Dermis lymphatic vessel endothelial cell (primary cell): Measurements from ENCODE around the gene FBXL16. TPM values are rescaled to one million over a fixed set of nuclear protein-coding genes. Genes with fewer than 3 reads are reported as not detected.

Experiments used
- total RNA-seq: library from RNA; depleted of rRNA; stranded (reverse); fragments of >200 nt; gene quantifications from 2 replicates; pipeline ENCODE4 v1.2.1, GENCODE V29; 2014

FBXL16 gene
- total RNA-seq: under 0.01 and 0.09 TPM in 2 replicates

GRCh38 chr16:705431-706188 is at the start of gene FBXL16:
Gene FBXL16, minus strand, starts transcription at chr16:705801. Its CDS starts 8,396 bp downstream, at chr16:697405.

GRCh38 chr16:740764-741505 is 35.3 kb upstream of the FBXL16 start, which contains the start of gene CIAO3:
Gene CIAO3, minus strand, starts transcription at chr16:740997. Its CDS starts 12 bp downstream, at chr16:740985.

GRCh38 chr16:726438-727290 is 21.1 kb upstream of the FBXL16 start, which contains the start of the genes CCDC78 and HAGHL:
Gene CCDC78, minus strand, starts transcription at chr16:726443. Its CDS starts 76 bp downstream, at chr16:726367.
Gene HAGHL, plus strand, starts transcription at chr16:727106. Its CDS starts 404 bp downstream, at chr16:727510.

GRCh38 chr16:720990-721764 is 15.6 kb upstream of the FBXL16 start, which contains the start of gene ANTKMT:
Gene ANTKMT, plus strand, starts transcription at chr16:721146. Its CDS starts 129 bp downstream, at chr16:721275.

GRCh38 chr16:714558-715476 is 9.2 kb upstream of the FBXL16 start, which contains the start of gene METRN:
Gene METRN, plus strand, starts transcription at chr16:715118. Its CDS starts 172 bp downstream, at chr16:715290.

GRCh38 chr16:684071-684794 is 21.4 kb downstream of the FBXL16 start, which contains the start of gene JMJD8:
Gene JMJD8, minus strand, starts transcription at chr16:684334. Its CDS starts 15 bp downstream, at chr16:684319.

GRCh38 chr16:679814-680624 is 25.6 kb downstream of the FBXL16 start, which contains the start of gene STUB1:
Gene STUB1, plus strand, starts transcription at chr16:680410. Its CDS starts 116 bp downstream, at chr16:680526.

GRCh38 chr16:674968-675883 is 30.4 kb downstream of the FBXL16 start, which contains the start of gene RHBDL1:
Gene RHBDL1, plus strand, starts transcription at chr16:675671. Its CDS starts 120 bp downstream, at chr16:675791.

GRCh38 chr16:667780-668518 is 37.7 kb downstream of the FBXL16 start, which contains the start of gene RHOT2:
Gene RHOT2, plus strand, starts transcription at chr16:668132. Its CDS starts 68 bp downstream, at chr16:668200.

GRCh38 chr16:648781-649589 is 56.6 kb downstream of the FBXL16 start, which contains the start of gene WDR90:
Gene WDR90, plus strand, starts transcription at chr16:649365. Its CDS starts 52 bp downstream, at chr16:649417.

Other genes starting within 250 kb of the FBXL16 start
- gene CAPN15, start 178.1 kb downstream of the FBXL16 start, total RNA-seq: 18.3 and 25.2 TPM in 2 replicates
- gene PRR35, start 145.4 kb downstream of the FBXL16 start, total RNA-seq: not detected in 2 replicates
- gene NHLRC4, start 138.8 kb downstream of the FBXL16 start, total RNA-seq: 2.2 and 2.3 TPM in 2 replicates
- gene PIGQ, start 135.8 kb downstream of the FBXL16 start, total RNA-seq: 15.1 and 15.9 TPM in 2 replicates
- 9.2 and 10.9 TPM in 2 replicates for gene RAB40C, start 115.7 kb downstream of the FBXL16 start, total RNA-seq
- gene WFIKKN1, start 74.8 kb downstream of the FBXL16 start, total RNA-seq: under 0.01 and 0.09 TPM in 2 replicates
- gene METTL26, start 69.5 kb downstream of the FBXL16 start, total RNA-seq: 46.4 and 47.7 TPM in 2 replicates
- 6.9 and 9.4 TPM in 2 replicates for gene MCRIP2, start 64.0 kb downstream of the FBXL16 start, total RNA-seq
- gene WDR90, start 56.4 kb downstream of the FBXL16 start, total RNA-seq: 6.2 and 6.4 TPM in 2 replicates
- 23.5 and 23.8 TPM in 2 replicates for gene RHOT2, start 37.7 kb downstream of the FBXL16 start, total RNA-seq
- gene RHBDL1, start 30.1 kb downstream of the FBXL16 start, total RNA-seq: 0.17 TPM in 1 of 2 replicates, not detected in the other
- 71.7 and 89.8 TPM in 2 replicates for gene STUB1, start 25.4 kb downstream of the FBXL16 start, total RNA-seq
- 17.9 and 18.5 TPM in 2 replicates for gene JMJD8, start 21.5 kb downstream of the FBXL16 start, total RNA-seq
- 1.7 and 2.5 TPM in 2 replicates for gene WDR24, start 15.4 kb downstream of the FBXL16 start, total RNA-seq
- gene METRN, start 9.3 kb upstream of the FBXL16 start, total RNA-seq: 14.1 and 27.2 TPM in 2 replicates
- 12.2 and 13.8 TPM in 2 replicates for gene ANTKMT, start 15.3 kb upstream of the FBXL16 start, total RNA-seq
- 0.22 and 0.34 TPM in 2 replicates for gene CCDC78, start 20.6 kb upstream of the FBXL16 start, total RNA-seq
- 4.6 and 4.7 TPM in 2 replicates for gene HAGHL, start 21.3 kb upstream of the FBXL16 start, total RNA-seq
- 23.0 and 30.9 TPM in 2 replicates for gene CIAO3, start 35.2 kb upstream of the FBXL16 start, total RNA-seq
- gene MSLN, start 54.9 kb upstream of the FBXL16 start, total RNA-seq: 0.17 TPM in 1 of 2 replicates, not detected in the other
- gene RPUSD1, start 82.6 kb upstream of the FBXL16 start, total RNA-seq: 19.3 and 19.5 TPM in 2 replicates
- gene CHTF18, start 82.8 kb upstream of the FBXL16 start, total RNA-seq: 3.1 and 3.3 TPM in 2 replicates
- gene GNG13, start 94.9 kb upstream of the FBXL16 start, total RNA-seq: not detected in 2 replicates